OCI-LY3 (cell line): ENCODE measurements around the gene SLC5A1.

ENCODE experiments used
- EZH2phosphoT487 ChIP-seq: fragments of 200-600 bp; shearing (Covaris generic); IDR thresholded peaks from 2 replicates; pipeline ENCODE4 v1.6.1; 2018; ENCODE audit warnings: antibody characterized with exemption, mixed run types, low read depth
- TF ChIP-seq, protein P1 (sequence below): fragments of 200-600, 300-600 bp; sonication (generic); IDR thresholded peaks from 2 replicates; pipeline ENCODE4 v1.5.1; 2014; ENCODE audit warnings: antibody characterized with exemption, low read length, low read depth

DNA sequence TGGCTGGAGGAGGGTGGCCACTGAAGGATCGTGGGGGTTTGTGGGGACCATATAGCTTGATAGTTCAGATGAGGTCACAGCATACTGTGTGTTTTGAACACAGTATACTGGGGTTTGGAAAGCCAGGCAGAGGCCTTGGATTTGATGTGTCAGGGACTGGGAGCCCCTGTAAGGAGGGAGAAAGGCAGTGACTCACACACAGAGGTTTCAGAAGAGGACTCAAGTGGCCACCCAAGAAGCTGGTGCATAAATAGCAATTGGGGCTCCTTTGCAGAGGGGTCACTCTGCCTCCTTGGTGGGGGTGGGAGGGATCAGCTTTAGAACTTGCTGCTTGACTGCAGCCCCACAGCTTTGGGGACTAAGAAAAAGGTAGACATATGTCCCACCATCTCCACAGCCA, 39.3 kb downstream of the SLC5A1 start:
- TF ChIP-seq, protein P1, sequence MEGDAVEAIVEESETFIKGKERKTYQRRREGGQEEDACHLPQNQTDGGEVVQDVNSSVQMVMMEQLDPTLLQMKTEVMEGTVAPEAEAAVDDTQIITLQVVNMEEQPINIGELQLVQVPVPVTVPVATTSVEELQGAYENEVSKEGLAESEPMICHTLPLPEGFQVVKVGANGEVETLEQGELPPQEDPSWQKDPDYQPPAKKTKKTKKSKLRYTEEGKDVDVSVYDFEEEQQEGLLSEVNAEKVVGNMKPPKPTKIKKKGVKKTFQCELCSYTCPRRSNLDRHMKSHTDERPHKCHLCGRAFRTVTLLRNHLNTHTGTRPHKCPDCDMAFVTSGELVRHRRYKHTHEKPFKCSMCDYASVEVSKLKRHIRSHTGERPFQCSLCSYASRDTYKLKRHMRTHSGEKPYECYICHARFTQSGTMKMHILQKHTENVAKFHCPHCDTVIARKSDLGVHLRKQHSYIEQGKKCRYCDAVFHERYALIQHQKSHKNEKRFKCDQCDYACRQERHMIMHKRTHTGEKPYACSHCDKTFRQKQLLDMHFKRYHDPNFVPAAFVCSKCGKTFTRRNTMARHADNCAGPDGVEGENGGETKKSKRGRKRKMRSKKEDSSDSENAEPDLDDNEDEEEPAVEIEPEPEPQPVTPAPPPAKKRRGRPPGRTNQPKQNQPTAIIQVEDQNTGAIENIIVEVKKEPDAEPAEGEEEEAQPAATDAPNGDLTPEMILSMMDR: no peak
- TF ChIP-seq EZH2phosphoT487: no peak
